Endometrium (tissue), 2 donors: ENCODE results near the gene CYB5R4.

Experiments used
- FAIRE-seq: peaks from 2 replicates; lab custom pipeline; 2012; peaks lifted over from hg19 to GRCh38; lab: Jason Lieb, UNC
- donor health status: control.
- donor health status: control.

The CYB5R4 gene

DNA sequence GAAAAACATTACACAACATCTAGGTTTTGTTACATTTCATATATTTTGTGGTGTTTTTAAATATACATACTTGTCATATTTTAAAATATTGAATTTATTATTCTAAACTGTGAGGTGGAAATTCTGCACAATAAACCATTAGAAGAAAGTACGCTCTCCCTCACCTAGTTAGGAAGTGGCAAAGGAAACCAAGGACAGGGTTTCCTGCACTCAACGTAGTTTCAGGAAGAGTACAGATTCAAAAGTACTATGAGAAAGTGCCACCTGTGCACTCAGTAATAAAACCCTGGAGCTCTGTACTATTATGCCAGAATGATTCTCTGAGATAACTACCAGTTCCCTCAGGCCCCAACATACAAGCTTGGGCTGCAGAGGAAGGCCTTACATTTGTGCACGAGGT is 119.5 kb downstream of the CYB5R4 start:
- no peak for FAIRE-seq

DNA sequence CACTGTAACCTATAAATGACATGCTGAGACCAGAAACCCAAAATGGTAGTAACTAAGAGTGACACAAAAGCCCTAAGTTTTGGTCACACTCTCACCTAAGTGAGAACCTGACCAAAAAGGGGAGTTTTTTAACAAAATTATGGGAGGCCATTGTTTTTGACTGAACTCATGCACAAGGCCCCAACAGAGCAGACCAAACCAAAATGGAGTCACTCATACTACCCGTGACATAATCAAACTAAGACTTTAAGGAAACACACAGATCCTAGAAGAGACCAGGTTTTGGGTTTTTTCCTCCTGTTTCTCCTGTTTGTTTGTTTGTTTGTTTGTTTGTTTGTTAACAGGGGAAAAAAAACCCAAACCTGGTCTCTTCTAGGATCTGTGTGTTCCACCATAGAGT is 124.9 kb downstream of the CYB5R4 start:
- no peak for FAIRE-seq

DNA sequence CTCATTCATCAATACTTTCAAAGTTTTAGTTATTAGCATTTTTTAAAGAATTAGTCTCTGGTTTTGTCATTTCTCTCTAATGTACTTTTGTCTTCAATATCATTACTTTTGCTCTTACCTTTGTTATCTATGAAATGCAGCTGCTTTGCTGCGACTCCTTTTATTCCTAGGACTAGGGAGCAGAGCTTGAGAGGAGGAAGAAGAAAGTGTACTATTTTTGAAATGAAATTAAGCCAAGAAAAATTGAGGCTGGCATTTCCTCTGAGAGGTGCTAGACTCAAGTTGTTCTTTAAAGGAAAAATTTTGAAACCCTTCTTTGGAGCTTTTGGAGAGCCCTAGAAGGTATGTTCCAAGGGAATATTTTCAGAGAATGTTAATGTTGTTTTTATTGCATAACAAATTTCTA is 125.8 kb downstream of the CYB5R4 start:
- no peak for FAIRE-seq

DNA sequence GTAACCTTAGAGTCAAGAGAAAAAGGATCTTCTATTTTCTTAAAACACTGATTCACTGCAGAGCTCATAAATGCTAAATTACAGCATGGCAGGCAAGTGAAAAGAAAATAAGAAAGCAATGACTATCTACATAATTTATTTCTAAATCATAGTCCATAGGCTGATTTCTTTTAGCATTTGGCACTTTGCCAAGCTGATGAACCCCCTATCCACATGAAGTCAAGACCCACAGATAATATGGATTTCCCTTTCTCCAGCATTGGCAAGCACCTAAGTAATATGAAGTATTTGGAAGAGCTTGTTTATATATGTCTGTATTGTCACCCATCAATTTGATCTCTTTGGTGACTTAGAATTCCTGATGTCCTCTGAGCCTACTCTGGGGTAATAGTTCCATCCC is 126.2 kb downstream of the CYB5R4 start:
- FAIRE-seq: no peak

DNA sequence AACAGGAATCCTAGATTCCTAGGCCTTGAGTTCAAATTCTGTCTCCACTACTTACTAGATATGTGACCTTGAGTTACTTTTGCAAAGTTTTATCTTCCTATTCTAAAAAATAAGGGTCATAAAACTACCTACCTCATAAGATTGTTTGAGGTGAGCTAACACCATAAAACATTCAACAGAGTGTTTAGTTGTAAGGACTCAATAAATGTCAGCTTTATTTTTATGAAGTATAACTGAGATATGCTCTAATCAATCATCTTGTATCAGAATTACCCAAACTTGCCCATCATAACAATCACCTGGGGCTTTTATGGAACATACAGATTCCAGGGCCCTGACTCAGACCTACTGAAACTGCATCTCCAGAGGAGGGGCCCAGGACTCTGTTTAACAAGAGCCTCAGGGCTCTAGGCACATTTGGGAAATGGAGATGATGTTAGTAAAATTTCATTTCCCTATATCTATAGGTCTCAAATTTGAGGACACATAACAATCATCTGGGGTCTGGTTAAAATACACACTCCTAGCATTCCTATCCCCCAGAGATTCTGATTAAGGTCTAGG is 138.6 kb downstream of the CYB5R4 start:
- FAIRE-seq: no peak

DNA sequence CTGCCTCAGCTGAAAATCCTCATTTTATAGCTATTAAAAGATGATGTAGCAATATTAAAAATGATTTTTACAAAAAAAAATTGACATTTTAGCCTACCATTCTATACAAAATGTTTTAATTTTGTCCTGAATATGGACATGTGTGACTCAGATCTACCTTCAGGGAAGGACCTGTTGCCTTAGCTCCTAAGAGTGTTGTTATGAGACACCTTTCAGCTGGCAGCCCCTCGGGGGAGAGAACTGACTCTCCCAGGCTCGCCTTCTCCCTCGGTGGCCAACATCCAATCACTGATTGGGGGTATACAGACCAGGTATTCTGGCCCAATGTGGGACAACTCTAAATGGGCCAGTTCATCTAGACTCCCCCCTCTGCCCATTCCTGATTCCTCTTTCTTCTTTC is 141.6 kb downstream of the CYB5R4 start:
- FAIRE-seq: no peak

DNA sequence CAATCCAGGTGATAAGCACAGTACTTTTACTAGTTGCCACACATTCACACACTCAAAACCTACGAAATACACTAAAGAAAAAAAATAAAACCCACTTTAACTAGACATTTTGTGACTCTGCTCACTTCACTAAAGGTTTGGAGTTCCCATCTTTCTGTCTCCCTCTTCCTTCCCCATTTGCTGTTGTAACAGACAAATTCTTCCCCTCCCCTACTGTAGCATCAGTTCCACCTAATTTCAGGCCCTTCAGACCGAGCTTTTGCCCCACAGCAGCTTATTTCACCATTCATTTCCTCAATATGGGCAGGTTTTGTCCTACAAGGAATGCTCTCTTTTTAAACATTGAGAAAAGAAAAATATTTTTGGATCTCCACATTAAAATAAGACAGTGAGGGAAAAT is 142.7 kb downstream of the CYB5R4 start:
- FAIRE-seq: no peak

DNA sequence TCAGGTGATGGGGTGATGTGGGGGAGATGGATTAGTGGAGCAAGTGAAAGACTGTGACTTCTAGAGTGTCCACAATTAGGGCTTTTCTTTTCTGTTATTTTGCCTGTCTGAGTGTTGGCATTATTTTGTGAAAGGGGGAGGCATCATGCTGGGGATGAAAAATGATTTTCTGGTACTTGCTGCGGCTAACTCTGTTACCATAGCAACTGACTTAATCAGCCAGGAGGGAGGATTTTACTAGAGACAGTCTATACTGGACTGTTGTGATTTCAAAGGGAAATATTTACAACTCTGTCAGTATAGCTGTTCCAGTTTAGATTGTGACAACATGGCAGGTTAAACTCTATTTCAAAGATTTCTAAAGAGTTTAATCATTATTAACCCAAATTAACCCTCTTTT is 143.6 kb downstream of the CYB5R4 start:
- FAIRE-seq: no peak

DNA sequence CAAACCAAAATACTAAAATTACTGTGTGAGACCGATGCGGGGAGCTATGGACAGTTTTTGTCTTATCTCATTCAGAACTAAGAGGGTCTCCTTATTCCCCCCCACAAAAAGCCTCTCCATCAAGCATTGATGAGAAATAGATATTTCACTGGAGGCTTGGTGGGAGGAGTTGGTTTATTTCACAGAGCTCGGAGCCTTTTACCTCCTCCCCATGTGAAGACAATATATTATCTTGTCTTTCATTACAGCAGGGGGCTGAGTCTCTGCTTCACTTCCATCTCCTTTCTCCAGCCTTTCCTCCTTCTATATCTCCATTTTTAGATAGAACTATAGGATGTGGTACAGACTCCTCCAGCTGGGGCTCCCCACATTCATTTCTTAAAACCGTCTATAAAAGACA is 144.2 kb downstream of the CYB5R4 start:
- no peak for FAIRE-seq

DNA sequence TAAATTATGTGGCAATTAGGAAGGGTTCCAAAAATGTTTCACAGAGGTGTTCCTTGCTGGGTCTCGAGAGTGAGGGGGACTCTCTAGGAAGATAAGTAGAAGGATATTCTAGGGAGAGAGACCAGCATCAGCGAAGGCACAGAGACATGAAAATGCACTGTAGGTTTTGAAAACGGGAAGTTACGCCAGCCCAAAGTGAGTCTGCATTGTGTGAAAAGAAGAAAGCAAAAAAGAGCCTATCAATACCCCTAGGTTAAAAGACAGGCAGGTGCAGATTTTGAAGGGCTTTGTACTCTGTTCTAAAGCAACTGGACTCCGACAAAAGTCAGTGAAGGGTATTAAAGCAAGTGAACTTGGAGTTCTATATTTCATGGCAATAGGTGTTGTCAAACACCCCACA is 148.4 kb downstream of the CYB5R4 start:
- FAIRE-seq: no peak

DNA sequence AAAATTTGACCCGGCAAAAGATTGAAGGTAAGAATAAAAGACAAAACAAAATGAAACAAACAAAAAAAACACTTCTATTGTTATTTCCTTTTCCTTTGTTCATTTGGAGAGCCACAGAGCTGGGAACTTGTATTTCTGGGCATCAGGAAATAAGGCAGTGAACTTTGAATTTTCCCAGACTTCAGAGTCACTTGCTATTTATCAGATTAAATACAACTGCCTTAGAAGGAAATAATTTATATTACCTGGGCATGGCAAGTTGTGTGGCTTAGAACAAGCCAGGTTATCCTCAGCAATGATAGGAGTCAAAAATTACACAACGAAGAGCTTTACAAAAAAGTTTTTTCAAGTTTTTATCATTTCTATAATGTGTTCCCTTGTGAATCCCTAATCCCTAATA is 153.9 kb downstream of the CYB5R4 start:
- no peak for FAIRE-seq

DNA sequence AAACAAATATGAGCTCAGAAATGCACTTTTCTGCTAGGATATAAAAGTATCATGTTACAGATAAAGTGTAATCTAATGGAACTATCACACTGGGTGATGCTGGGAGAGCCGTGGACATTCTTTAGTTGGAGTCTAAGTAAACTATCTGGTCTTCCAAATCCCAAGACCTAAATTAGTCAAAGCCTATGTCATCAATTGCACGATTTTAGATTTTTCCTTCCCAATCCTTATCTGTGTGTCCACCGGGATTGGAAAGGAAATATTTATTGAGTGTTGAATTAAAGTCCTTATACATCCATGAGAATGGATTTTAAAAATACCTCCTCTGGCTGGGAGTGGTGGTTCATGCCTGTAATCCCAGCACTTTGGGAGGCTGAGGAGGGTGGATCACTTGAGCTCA is 154.4 kb downstream of the CYB5R4 start:
- no peak for FAIRE-seq

DNA sequence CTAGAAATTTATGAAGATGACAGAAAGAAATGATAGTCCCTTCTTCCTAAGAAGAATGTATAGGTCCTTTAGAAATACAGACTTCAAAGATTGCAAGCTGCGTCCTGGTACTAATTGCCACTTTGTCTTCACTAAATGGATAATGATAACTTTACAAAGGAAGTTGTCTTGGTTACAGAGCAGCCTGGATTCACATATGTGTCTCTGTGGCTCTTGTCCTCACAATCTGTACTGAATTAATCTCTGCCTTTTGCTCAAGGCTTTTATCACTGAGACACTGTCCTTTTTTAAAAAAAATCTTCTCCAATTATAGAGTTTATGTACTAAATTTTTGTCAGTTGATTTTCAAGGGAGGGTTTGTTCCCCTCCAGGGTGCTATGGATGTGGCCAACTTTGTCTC is 156.5 kb downstream of the CYB5R4 start:
- FAIRE-seq: no peak
